Testis (tissue), 3 donors: ENCODE measurements around the gene NRN1L. TPM values are rescaled to one million over a fixed set of nuclear protein-coding genes. Genes with fewer than 3 reads are reported as not detected.
A peak's percentile ranks its signal among the peaks of the same experiment; 100 is the strongest.

ENCODE experiments used
- DNase-seq: peaks from one replicate; pipeline ENCODE4 v3.0.0-alpha.2; 2019
- H3K27ac ChIP-seq, 2 donors: fragments of 200-600 bp; sonication (generic); one replicate each; pipeline ENCODE4 v1.5.1; 2019
- H3K27me3 ChIP-seq: fragments of 200-600 bp; sonication (generic); one replicate; pipeline ENCODE4 v1.5.1; 2019
- H3K36me3 ChIP-seq: fragments of 200-600 bp; sonication (generic); one replicate; pipeline ENCODE4 v1.5.1; 2017; ENCODE audit warnings: low read depth; ENCODE audit errors: missing control alignments
- H3K4me1 ChIP-seq: fragments of 200-600 bp; sonication (generic); one replicate; pipeline ENCODE4 v1.5.1; 2019
- H3K4me3 ChIP-seq, 2 donors: fragments of 200-600 bp; sonication (generic); one replicate each; pipeline ENCODE4 v1.5.1; 2017 to 2019
- H3K9me3 ChIP-seq: fragments of 200-600 bp; sonication (generic); one replicate; pipeline ENCODE4 v1.5.1; 2017
- POLR2A ChIP-seq: fragments of 450-650 bp; IDR thresholded peaks from one replicate; pipeline ENCODE4 v1.6.1; 2017; ENCODE audit warnings: antibody characterized with exemption, mild to moderate bottlenecking, moderate library complexity
- WGBS, 2 donors: methylation state at CpG; one replicate each; pipeline ENCODE4 v1.1.5; 2018; 5-methylcytosine and 5-hydroxymethylcytosine counted together
- intact Hi-C: fragments of 100-400 bp; cut with DNase I; formaldehyde crosslinking; loops from one replicate; pipeline ENCODE4 v1.15.1; 2023; ENCODE audit warnings: low total_unique reads
- polyA plus RNA-seq: library from polyadenylated mRNA; stranded (reverse); fragments of 350-450 nt; fragmentation: Illumina TruSeq; extraction: RNeasy Lipid Tissue Mini Kit (QIAGEN cat#74804); gene quantifications from one replicate; pipeline ENCODE4 v1.2.3, GENCODE V29; 2014; ENCODE audit warnings: low read depth, low replicate concordance; ENCODE audit not compliant: insufficient read depth
- total RNA-seq, 2 donors: library from RNA; depleted of rRNA; stranded (reverse); fragments of >200 nt; gene quantifications; one replicate each; pipeline ENCODE4 v1.2.3, GENCODE V29; 2016
- TF ChIP-seq, protein P1 (sequence below), 3 experiments: fragments of 450-650 bp in 2 of 3; fragments of 200-600 bp in 1 of 3; sonication (generic) in 1 of 3; IDR thresholded peaks; one replicate each; pipeline ENCODE4 v1.5.1; 2016 to 2019; ENCODE audit warnings: antibody characterized with exemption in 3 of 3, mild to moderate bottlenecking in 2 of 3, moderate library complexity in 1 of 3

Gene NRN1L
- total and polyA plus RNA-seq, 3 donors from 2014 or later: 2.9 to 8.1 (median 4.2) TPM

DNA sequence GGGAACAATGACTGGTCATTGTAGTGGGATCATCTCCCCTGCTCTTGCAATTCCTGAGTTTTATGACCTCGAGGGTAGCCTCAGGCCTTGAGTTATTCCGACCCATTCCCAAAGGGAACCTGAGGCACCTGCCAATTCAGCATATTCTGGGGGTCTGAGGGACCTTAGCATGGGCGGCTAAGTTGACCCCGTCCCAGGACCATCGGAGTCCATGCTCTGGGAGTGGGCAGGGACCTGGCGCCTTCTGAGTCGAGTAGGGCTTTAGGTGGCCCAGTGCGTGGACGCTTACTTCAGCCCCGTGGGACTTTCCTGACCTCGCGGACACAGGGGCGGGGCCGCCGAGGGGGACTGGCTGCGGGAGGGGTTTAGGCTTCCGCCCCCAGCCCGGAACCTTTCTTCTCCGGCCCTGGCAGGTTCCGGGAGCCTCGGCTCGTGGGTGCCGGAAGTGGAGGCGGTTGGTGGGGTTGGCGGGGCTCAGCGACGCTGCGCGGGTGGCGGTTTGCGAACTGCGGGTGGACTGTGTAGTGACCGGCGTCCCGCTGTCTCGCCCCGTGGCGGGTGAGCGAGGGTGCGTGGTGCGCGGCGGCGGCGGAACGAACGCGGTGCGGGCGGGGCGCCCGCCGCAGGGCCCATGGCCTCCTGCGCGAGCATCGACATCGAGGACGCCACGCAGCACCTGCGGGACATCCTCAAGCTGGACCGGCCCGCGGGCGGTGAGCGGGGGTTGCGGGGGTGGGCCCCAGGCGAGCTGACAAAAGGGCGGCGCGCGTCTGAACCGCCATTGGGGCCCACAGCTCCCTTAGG, 11.9 kb upstream of the NRN1L start, which contains the start of gene EDC4:
EDC4 (plus strand) TSS at position 422 of the 804 bp plus-strand sequence; CDS start at position 632, 210 bp downstream.
- intact Hi-C loops: no loop called here
- Histone ChIP-seq H3K27ac (peak within 1 kb of the TSS; percentile 76 to 87), H3K4me1 (peaks cover 21% of the 10 kb centered on the region), H3K4me3 (peak within 1 kb of the TSS; percentile 79 to 98), H3K27me3 (no peaks in the 10 kb centered on the region), H3K36me3 (no peaks in the 10 kb centered on the region), H3K9me3 (no peaks in the 10 kb centered on the region)
- peak; percentile 81 for DNase-seq
- TF ChIP-seq, protein P1, sequence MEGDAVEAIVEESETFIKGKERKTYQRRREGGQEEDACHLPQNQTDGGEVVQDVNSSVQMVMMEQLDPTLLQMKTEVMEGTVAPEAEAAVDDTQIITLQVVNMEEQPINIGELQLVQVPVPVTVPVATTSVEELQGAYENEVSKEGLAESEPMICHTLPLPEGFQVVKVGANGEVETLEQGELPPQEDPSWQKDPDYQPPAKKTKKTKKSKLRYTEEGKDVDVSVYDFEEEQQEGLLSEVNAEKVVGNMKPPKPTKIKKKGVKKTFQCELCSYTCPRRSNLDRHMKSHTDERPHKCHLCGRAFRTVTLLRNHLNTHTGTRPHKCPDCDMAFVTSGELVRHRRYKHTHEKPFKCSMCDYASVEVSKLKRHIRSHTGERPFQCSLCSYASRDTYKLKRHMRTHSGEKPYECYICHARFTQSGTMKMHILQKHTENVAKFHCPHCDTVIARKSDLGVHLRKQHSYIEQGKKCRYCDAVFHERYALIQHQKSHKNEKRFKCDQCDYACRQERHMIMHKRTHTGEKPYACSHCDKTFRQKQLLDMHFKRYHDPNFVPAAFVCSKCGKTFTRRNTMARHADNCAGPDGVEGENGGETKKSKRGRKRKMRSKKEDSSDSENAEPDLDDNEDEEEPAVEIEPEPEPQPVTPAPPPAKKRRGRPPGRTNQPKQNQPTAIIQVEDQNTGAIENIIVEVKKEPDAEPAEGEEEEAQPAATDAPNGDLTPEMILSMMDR (IDR thresholded peaks at IDR 0.05): no peak
- no peak for TF ChIP-seq POLR2A
- WGBS, 2 donors: 0 to 2% methylated on average over 1 to 55 of the region's 72 CpGs

DNA sequence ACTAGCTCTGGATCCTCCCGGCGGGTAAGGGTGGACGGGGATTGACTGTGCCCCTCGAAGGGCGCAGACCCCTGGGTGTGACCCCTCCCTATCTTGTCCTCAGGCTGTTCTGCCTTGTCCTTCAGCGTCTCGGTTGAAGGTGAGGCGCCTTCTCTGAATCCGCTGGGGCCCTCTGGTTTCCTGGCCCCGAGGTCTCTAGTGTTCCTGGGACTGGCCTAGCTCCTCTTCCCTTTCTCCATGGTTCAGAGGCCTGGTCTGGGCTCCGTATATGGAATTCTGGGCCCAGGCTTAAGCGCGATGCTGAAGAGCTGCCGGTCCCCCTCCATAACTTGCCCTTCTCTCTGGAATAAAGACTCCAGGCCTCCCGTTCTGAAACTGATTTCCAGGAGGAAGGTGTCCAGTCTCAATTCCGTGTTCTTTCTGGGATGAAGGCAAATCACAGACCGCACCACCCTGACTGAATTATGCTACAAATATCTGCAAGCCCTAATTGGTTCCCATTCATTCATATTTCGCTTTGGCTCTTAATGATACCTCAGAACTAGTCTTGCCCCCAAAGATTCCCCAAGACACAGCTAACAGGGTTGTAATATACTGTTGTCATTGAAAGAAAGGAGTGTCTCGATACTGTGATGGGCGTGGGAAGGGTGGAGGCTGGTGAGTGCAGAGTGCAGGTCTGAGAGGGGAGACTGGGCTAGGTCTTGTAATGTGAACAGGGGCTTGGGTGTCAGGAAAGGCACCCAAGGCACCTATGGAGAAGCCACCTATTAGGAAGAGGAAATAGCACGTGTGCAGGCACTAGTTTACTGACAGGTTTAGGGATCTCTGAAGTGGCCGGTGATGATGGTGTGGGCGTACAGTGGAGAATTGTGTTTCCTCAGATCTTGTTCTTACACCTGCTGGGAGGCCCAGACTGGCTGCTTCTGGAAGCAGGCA, 11.0 kb upstream of the NRN1L start:
- Histone ChIP-seq H3K36me3 (no peaks in the 10 kb centered on the region), H3K27me3 (no peaks in the 10 kb centered on the region)

DNA sequence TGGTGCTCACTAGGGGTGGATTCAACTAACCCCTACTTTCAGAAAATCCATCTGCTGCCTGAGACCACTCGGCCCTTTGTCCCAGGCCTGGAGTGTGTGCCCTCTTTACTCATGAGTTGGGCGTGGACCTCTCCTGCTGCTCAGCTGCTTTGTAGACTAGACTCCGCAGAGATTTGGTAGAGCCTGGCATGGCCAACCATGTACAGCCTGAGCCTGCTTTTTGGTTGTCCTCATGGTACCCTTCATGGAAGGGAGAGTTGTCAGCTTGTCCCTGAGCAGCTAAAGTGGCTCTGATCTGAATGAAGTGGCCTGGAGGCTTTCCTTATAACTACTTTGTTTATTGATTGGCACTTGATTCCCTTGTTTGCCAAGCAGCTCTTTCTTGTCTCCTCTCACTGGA, 10.3 kb upstream of the NRN1L start:
- no peak for DNase-seq
- WGBS, 2 donors: 50 to 59% methylated on average over 2 to 3 of the region's 3 CpGs
- Histone ChIP-seq H3K27ac (no peak overlapping the region), H3K4me1 (peaks cover 21% of the 10 kb centered on the region), H3K36me3 (no peaks in the 10 kb centered on the region), H3K4me3 (no peak overlapping the region), H3K9me3 (no peaks in the 10 kb centered on the region), H3K27me3 (no peaks in the 10 kb centered on the region)
- TF ChIP-seq, protein P1 (IDR thresholded peaks at IDR 0.05): no peak
- no peak for TF ChIP-seq POLR2A
- intact Hi-C loops: no loop called here

More for the DNA sequence above, 11.0 kb upstream of the NRN1L start:
- Histone ChIP-seq H3K9me3 (no peaks in the 10 kb centered on the region), H3K4me3 (peak overlapping the region; percentile 79 to 98), H3K4me1 (peaks cover 21% of the 10 kb centered on the region), H3K27ac (peak overlapping the region; percentile 76 to 87)
- intact Hi-C loops: no loop called here
- DNase-seq: no peak
- no peak for TF ChIP-seq POLR2A
- TF ChIP-seq, protein P1 (IDR thresholded peaks at IDR 0.05): no peak
- WGBS, 2 donors: 12 to 16% methylated on average over 16 to 23 of the region's 23 CpGs

DNA sequence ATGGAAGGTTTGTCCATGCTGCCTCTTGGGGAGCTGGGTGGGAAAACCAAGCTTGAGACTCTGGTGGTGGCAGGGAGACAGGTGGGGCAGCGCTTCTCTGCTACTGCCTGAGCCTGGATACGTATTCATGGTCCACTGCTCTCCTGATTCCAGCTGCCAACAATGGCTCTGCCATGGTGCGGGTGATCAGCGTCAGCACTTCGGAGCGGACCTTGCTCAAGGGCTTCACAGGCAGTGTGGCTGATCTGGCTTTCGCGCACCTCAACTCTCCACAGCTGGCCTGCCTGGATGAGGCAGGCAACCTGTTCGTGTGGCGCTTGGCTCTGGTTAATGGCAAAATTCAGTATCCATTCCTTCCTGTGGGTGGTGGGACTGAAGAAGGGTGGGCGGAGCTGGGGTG, 7.6 kb upstream of the NRN1L start:
- Histone ChIP-seq H3K36me3 (no peaks in the 10 kb centered on the region), H3K27ac (no peak overlapping the region), H3K4me1 (peaks cover 23% of the 10 kb centered on the region), H3K27me3 (no peaks in the 10 kb centered on the region), H3K4me3 (no peak overlapping the region), H3K9me3 (no peaks in the 10 kb centered on the region)
- intact Hi-C loops: no loop called here
- no peak for DNase-seq
- WGBS, 2 donors: 91 to 93% methylated on average over 7 to 11 of the region's 11 CpGs
- TF ChIP-seq POLR2A: no peak
- TF ChIP-seq, protein P1 (IDR thresholded peaks at IDR 0.05): no peak
